Fibroblast of the aortic adventitia (primary cell): ENCODE results near the gene TH. TPM values are rescaled to one million over a fixed set of nuclear protein-coding genes. Genes with fewer than 3 reads are reported as not detected.

ENCODE experiments used
- DNase-seq: peaks from one replicate; pipeline ENCODE4 v3.0.0-alpha.2; 2010; ENCODE audit warnings: low read depth
- H3K4me3 ChIP-seq: 2 replicates; pipeline ENCODE4 v1.5.1; 2011; ENCODE audit warnings: low read depth, mild to moderate bottlenecking, control low read depth, low read length, moderate library complexity
- CTCF ChIP-seq: IDR thresholded peaks from 2 replicates; pipeline ENCODE4 v1.5.1; 2011; ENCODE audit warnings: mild to moderate bottlenecking, low read length, control low read depth, inconsistent platforms; ENCODE audit not compliant: insufficient read depth
- total RNA-seq: library from RNA; depleted of rRNA; stranded (reverse); fragments of >200 nt; gene quantifications from 2 replicates; pipeline ENCODE4 v1.2.3, GENCODE V29; 2012; ENCODE audit warnings: low replicate concordance

Gene TH
- total RNA-seq, 1 donor: not detected

- DNase-seq: no peak
- TF ChIP-seq CTCF: no peak
- no peak overlapping the region for H3K4me3 ChIP-seq
These were observed 27.6 kb downstream of the TH start for GRCh38 chr11:2143799-2144543.

- no peak for DNase-seq
- no peak overlapping the region for H3K4me3 ChIP-seq
- no peak for TF ChIP-seq CTCF
These were observed 28.2 kb downstream of the TH start for GRCh38 chr11:2143477-2143798.

GRCh38 chr11:2142762-2143202 lies 28.8 kb downstream of the TH start:
- peak; percentile 15 for DNase-seq
- no peak overlapping the region for H3K4me3 ChIP-seq
- TF ChIP-seq CTCF: no peak

GRCh38 chr11:2142300-2142759 lies 29.3 kb downstream of the TH start:
- H3K4me3 ChIP-seq: no peak overlapping the region
- no peak for TF ChIP-seq CTCF
- peak; percentile 47 for DNase-seq

- TF ChIP-seq CTCF: no peak
- DNase-seq: no peak
- H3K4me3 ChIP-seq: no peak overlapping the region
These were observed 30.9 kb downstream of the TH start for GRCh38 chr11:2140411-2141400.

GRCh38 chr11:2139621-2140337 lies 31.8 kb downstream of the TH start:
- no peak overlapping the region for H3K4me3 ChIP-seq
- TF ChIP-seq CTCF: no peak
- no peak for DNase-seq
